Adrenal gland (tissue), 12 donors: Measurements from ENCODE around the gene MMP8. TPM values are rescaled to one million over a fixed set of nuclear protein-coding genes. Genes with fewer than 3 reads are reported as not detected.
A peak's percentile ranks its signal among the peaks of the same experiment; 100 is the strongest.

Experiments used
- DNase-seq, 7 donors: peaks; one replicate each; pipeline ENCODE4 v3.0.0-alpha.2; 2019 to 2020
- H3K27ac ChIP-seq, 5 donors: fragments of 200-600 bp; sonication (generic) in 4 of 5; 1 replicate in 3 of 5; 2 replicates in 2 of 5; pipeline versions ENCODE4 v1.5.1 to v1.8.0; 2016 to 2020; ENCODE audit warnings: mild to moderate bottlenecking in 1 of 5
- H3K27me3 ChIP-seq: fragments of 200-600 bp; 2 replicates; pipeline ENCODE4 v1.8.0; 2021
- H3K36me3 ChIP-seq, 2 donors: fragments of 200-600 bp; replicated peaks in 1 of 2; 1 replicate in 1 of 2; 2 replicates in 1 of 2; pipeline versions ENCODE4 v1.5.1 to v1.8.0; 2018 to 2022
- H3K4me1 ChIP-seq, 2 donors: fragments of 200-600 bp; replicated peaks in 1 of 2; 1 replicate in 1 of 2; 2 replicates in 1 of 2; pipeline versions ENCODE4 v1.5.1 to v1.8.0; 2018 to 2021
- H3K4me3 ChIP-seq, 4 donors: fragments of 200-600 bp; sonication (generic) in 3 of 4; one replicate each; pipeline ENCODE4 v1.5.1; 2016 to 2018
- H3K9me3 ChIP-seq, 3 donors: fragments of 200-600 bp; sonication (generic) in 1 of 3; replicated peaks in 1 of 3; 1 replicate in 2 of 3; 2 replicates in 1 of 3; pipeline versions ENCODE4 v1.5.1 to v1.8.0; 2016 to 2021
- CTCF ChIP-seq, 6 experiments: fragments of 450-650 bp in 4 of 6; fragments of 200-600 bp in 2 of 6; sonication (generic) in 1 of 6; IDR thresholded peaks; 1 replicate in 5 of 6; 2 replicates in 1 of 6; pipeline versions ENCODE4 v1.5.1 to v1.8.0; 2016 to 2021; ENCODE audit warnings: antibody characterized with exemption in 6 of 6, mild to moderate bottlenecking in 2 of 6, moderate library complexity in 1 of 6
- POLR2A ChIP-seq, 2 donors: fragments of 450-650 bp; IDR thresholded peaks; one replicate each; pipeline ENCODE4 v1.6.1; 2017; ENCODE audit warnings: antibody characterized with exemption in 2 of 2, mild to moderate bottlenecking in 2 of 2, moderate library complexity in 1 of 2
- WGBS, 4 donors: extraction: QIAGEN DNeasy Blood & Tissue Kit in 2 of 4; methylation state at CpG; one replicate each; pipeline versions ENCODE4 v1.1.5 to v1.1.7; 2013 to 2017; 5-methylcytosine and 5-hydroxymethylcytosine counted together
- intact Hi-C, 2 donors: fragments of 100-400 bp; cut with DNase I; formaldehyde crosslinking; loops; one replicate each; pipeline versions ENCODE4 v1.14.1 to v1.15.0; 2022 to 2023
- polyA plus RNA-seq, 3 donors: library from polyadenylated mRNA; stranded (reverse); fragments of 200-250 nt in 2 of 3; fragments of 350-450 nt in 1 of 3; fragmentation: Illumina TruSeq in 1 of 3; extraction: RNeasy Lipid Tissue Mini Kit (QIAGEN cat#74804) in 1 of 3; gene quantifications; one replicate each; pipeline ENCODE4 v1.2.3, GENCODE V29; 2013 to 2014
- total RNA-seq, 9 donors: library from RNA; depleted of rRNA in 4 of 9; stranded (reverse); fragments of >200 nt in 4 of 9; fragments of 120-200 nt in 1 of 9; fragmentation: NEBNext Ultra II Directional in 1 of 9; extraction: Animal tissue kit (Norgen Biotek cat#: 25700) in 1 of 9; gene quantifications; one replicate each; pipeline versions ENCODE4 v1.1.0 to v1.2.4, GENCODE V29; 2013 to 2023
- donor health status: healthy with polysubstance abuse.
- donor health status: Bipolar disorder and iron deficiency.
- donor health status: DM: yes; HTN: yes; CAD: no.
- donor health status: DM: no; HTN: no; CAD: no.
- donor health status: DM: no; HTN: no; CAD: no.
- donor health status: DM: yes; HTN: yes; CAD: no.

MMP8 gene
- total and polyA plus RNA-seq, 12 donors = 0.08 to 1.4 (median 0.23) TPM; not detected in 7

GRCh38 chr11:102678022-102678421 lies 46.7 kb downstream of the MMP8 start:
- no peak overlapping the region for H3K27ac ChIP-seq
- no peaks in the 10 kb centered on the region for H3K9me3 ChIP-seq
- no peaks in the 10 kb centered on the region for H3K27me3 ChIP-seq
- intact Hi-C loops = no loop called here
- no peak overlapping the region for H3K4me3 ChIP-seq
- DNase-seq = no peak
- 65 to 81% (median 75%) methylated on average over 2 of the region's 2 CpGs for WGBS, 4 donors
- H3K36me3 ChIP-seq = no peaks in the 10 kb centered on the region
- TF ChIP-seq CTCF (IDR thresholded peaks at IDR 0.05) (no peak), POLR2A (IDR thresholded peaks at IDR 0.05) (no peak)
- H3K4me1 ChIP-seq = no peaks in the 10 kb centered on the region

- WGBS, 4 donors = 76 to 83% (median 77%) methylated on average over 2 of the region's 2 CpGs
- Histone ChIP-seq H3K9me3 (no peaks in the 10 kb centered on the region), H3K27me3 (no peaks in the 10 kb centered on the region), H3K36me3 (no peaks in the 10 kb centered on the region), H3K4me1 (no peaks in the 10 kb centered on the region), H3K27ac (no peak overlapping the region), H3K4me3 (no peak overlapping the region)
- DNase-seq = no peak
- TF ChIP-seq POLR2A (IDR thresholded peaks at IDR 0.05) (no peak), CTCF (IDR thresholded peaks at IDR 0.05) (no peak)
- intact Hi-C loops = no loop called here
Observed at GRCh38 chr11:102676084-102676483, 48.7 kb downstream of the MMP8 start.

- no peak overlapping the region for H3K27ac ChIP-seq
- no peak for DNase-seq
- intact Hi-C loops = no loop called here
- H3K4me1 ChIP-seq = no peaks in the 10 kb centered on the region
- H3K9me3 ChIP-seq = no peaks in the 10 kb centered on the region
- TF ChIP-seq CTCF (IDR thresholded peaks at IDR 0.05) = no peak
- TF ChIP-seq POLR2A (IDR thresholded peaks at IDR 0.05) = no peak
- 64 to 76% (median 75%) methylated on average over 3 of the region's 3 CpGs for WGBS, 4 donors
- no peak overlapping the region for H3K4me3 ChIP-seq
- H3K27me3 ChIP-seq = no peaks in the 10 kb centered on the region
- no peaks in the 10 kb centered on the region for H3K36me3 ChIP-seq
Observed at GRCh38 chr11:102669664-102670063, 55.1 kb downstream of the MMP8 start.

GRCh38 chr11:102666331-102666957 lies 58.3 kb downstream of the MMP8 start:
- TF ChIP-seq CTCF (IDR thresholded peaks at IDR 0.05) (peak; percentile 67 to 82 (median 74)), POLR2A (IDR thresholded peaks at IDR 0.05) (no peak)
- Histone ChIP-seq H3K36me3 (no peaks in the 10 kb centered on the region), H3K27ac (no peak overlapping the region), H3K9me3 (no peaks in the 10 kb centered on the region), H3K27me3 (no peaks in the 10 kb centered on the region), H3K4me1 (no peaks in the 10 kb centered on the region), H3K4me3 (no peak overlapping the region)
- WGBS, 4 donors = 2 to 6% (median 4%) methylated on average over 4 of the region's 4 CpGs
- intact Hi-C loops = no loop called here
- DNase-seq = peak; percentile 18 to 56 (median 40)
